Measurements from ENCODE around the gene CD3G. TPM values are rescaled to one million over a fixed set of nuclear protein-coding genes. Genes with fewer than 3 reads are reported as not detected.
A peak's percentile ranks its signal among the peaks of the same experiment; 100 is the strongest.

CD3G gene
- total and polyA plus RNA-seq, 12 donors, result 0.03 to 1.3 (median 0.61) TPM; not detected in 1

DNA sequence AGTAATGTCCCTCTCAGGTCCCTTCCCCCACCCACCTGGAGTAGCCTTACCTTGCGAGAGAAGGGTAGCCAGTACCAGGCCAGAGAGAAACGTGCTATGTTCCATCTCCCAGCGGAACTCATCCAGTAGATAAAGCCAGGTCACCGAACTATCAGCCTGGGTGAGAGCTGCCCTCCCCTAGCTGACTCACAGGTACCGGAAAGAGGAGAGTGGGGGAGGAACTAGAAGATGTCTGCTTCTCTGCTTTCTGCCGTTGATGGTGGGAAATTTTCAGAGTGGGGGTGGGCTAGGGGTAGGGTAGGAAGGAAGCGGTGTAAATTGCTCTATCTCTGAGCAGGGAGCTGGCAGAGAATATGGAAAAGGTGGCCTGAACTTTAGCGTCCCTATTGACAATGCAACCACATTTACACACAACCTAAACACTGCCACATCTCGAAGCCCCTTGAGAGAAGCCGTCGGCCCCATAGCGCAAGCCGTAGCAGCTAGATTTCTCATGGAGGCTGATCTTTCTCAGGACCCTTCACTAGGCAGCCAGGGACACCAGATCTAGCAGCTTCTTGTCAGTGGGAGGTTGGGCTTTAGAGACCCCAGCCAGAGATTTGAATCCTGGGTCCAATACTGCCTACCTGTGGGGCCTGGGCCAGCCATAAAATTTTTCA is 1.5 kb upstream of the CD3G start, which contains the start of gene CD3D:
Gene CD3D, minus strand, starts transcription at position 203 of the 659 bp plus-strand sequence. Its CDS starts 98 bp downstream, at position 105.
- TF ChIP-seq, protein P1, sequence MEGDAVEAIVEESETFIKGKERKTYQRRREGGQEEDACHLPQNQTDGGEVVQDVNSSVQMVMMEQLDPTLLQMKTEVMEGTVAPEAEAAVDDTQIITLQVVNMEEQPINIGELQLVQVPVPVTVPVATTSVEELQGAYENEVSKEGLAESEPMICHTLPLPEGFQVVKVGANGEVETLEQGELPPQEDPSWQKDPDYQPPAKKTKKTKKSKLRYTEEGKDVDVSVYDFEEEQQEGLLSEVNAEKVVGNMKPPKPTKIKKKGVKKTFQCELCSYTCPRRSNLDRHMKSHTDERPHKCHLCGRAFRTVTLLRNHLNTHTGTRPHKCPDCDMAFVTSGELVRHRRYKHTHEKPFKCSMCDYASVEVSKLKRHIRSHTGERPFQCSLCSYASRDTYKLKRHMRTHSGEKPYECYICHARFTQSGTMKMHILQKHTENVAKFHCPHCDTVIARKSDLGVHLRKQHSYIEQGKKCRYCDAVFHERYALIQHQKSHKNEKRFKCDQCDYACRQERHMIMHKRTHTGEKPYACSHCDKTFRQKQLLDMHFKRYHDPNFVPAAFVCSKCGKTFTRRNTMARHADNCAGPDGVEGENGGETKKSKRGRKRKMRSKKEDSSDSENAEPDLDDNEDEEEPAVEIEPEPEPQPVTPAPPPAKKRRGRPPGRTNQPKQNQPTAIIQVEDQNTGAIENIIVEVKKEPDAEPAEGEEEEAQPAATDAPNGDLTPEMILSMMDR (IDR thresholded peaks at IDR 0.05), result no peak
- TF ChIP-seq POLR2A (IDR thresholded peaks at IDR 0.05), result no peak
- no peak within 1 kb of the TSS for H3K4me3 ChIP-seq
- DNase-seq, result no peak
- no peaks in the 10 kb centered on the region for H3K36me3 ChIP-seq (replicated peaks in 1 of 2)
- 73 to 74% (median 74%) methylated on average over 13 of the region's 13 CpGs for WGBS, 4 donors
- peaks cover 5% of the 10 kb centered on the region for H3K27me3 ChIP-seq
- no peaks in the 10 kb centered on the region for H3K9me3 ChIP-seq (replicated peaks in 1 of 3)
- no peak within 1 kb of the TSS for H3K27ac ChIP-seq
- no peaks in the 10 kb centered on the region for H3K4me1 ChIP-seq (replicated peaks in 1 of 2)
- intact Hi-C loops (cut with DNase I), result no loop called here

DNA sequence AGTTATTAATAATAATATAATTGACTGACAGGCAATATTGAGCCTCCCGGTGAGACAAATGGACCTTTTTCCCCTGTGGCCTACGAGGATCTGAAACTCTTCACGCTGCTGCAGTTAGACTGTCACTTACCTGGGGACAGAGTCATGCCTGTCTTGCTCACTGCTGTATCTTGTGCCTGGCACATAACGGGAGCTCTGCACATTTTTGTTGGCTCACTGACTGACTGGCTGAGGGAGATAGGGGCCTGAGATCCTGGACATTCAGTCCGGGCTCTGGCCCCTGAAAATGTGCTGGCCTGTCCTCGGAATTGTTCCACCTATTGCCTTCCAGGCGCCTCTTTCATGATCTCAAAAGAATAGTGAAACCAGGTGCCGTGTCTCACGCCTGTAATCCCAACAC is 896 bp upstream of the CD3G start:
- H3K36me3 ChIP-seq (replicated peaks in 1 of 2), result no peaks in the 10 kb centered on the region
- intact Hi-C loops (cut with DNase I), result no loop called here

DNA sequence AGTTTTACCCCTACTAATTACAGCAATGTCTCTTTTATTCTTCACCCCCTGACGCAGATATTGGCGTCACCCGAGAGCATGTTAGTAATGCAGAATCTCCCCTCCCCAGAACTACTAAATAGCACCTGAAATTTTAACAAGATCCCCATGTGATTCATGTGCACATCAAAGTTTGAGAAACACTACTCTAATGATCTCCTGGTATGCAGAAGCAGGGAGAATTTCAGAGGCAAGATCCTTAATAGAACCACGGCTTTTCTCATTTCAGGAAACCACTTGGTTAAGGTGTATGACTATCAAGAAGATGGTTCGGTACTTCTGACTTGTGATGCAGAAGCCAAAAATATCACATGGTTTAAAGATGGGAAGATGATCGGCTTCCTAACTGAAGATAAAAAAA is 5.3 kb downstream of the CD3G start:
- Histone ChIP-seq H3K27ac (no peak overlapping the region), H3K27me3 (peaks cover 5% of the 10 kb centered on the region), H3K36me3 (replicated peaks in 1 of 2) (no peaks in the 10 kb centered on the region), H3K4me3 (no peak overlapping the region), H3K9me3 (replicated peaks in 1 of 3) (no peaks in the 10 kb centered on the region), H3K4me1 (replicated peaks in 1 of 2) (no peaks in the 10 kb centered on the region)
- TF ChIP-seq POLR2A (IDR thresholded peaks at IDR 0.05), result no peak
- TF ChIP-seq, protein P1 (IDR thresholded peaks at IDR 0.05), result no peak
- no peak for DNase-seq
- intact Hi-C loops (cut with DNase I), result no loop called here
- 58 to 74% (median 63%) methylated on average over 6 of the region's 6 CpGs for WGBS, 4 donors

More for the DNA sequence above, 896 bp upstream of the CD3G start:
- no peaks in the 10 kb centered on the region for H3K9me3 ChIP-seq (replicated peaks in 1 of 3)
- TF ChIP-seq, protein P1 (IDR thresholded peaks at IDR 0.05), result no peak
- TF ChIP-seq POLR2A (IDR thresholded peaks at IDR 0.05), result no peak
- DNase-seq, result no peak
- H3K27me3 ChIP-seq, result peaks cover 5% of the 10 kb centered on the region
- no peak overlapping the region for H3K4me3 ChIP-seq
- no peak overlapping the region for H3K27ac ChIP-seq
- H3K4me1 ChIP-seq (replicated peaks in 1 of 2), result no peaks in the 10 kb centered on the region
- WGBS, 4 donors, result 51 to 73% (median 69%) methylated on average over 9 of the region's 9 CpGs

DNA sequence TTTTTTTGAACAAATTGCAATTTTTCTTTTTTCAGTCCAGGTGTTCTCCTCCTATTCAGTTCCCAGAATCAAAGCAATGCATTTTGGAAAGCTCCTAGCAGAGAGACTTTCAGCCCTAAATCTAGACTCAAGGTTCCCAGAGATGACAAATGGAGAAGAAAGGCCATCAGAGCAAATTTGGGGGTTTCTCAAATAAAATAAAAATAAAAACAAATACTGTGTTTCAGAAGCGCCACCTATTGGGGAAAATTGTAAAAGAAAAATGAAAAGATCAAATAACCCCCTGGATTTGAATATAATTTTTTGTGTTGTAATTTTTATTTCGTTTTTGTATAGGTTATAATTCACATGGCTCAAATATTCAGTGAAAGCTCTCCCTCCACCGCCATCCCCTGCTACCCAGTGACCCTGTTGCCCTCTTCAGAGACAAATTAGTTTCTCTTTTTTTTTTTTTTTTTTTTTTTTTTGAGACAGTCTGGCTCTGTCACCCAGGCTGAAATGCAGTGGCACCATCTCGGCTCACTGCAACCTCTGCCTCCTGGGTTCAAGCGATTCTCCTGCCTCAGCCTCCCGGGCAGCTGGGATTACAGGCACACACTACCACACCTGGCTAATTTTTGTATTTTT is 9.1 kb downstream of the CD3G start:
- H3K27me3 ChIP-seq, result no peaks in the 10 kb centered on the region
- H3K27ac ChIP-seq, result no peak overlapping the region
- intact Hi-C loops (cut with DNase I), result loop anchor here (2.0 to 5.0 kb wide), 3 partner anchors 154 to 206 kb away; no protein-coding TSS in a partner anchor
- TF ChIP-seq POLR2A (IDR thresholded peaks at IDR 0.05), result no peak
- TF ChIP-seq, protein P1 (IDR thresholded peaks at IDR 0.05), result peak; percentile 31 to 65 (median 56)
- no peaks in the 10 kb centered on the region for H3K4me1 ChIP-seq (replicated peaks in 1 of 2)
- no peak for DNase-seq
- H3K36me3 ChIP-seq (replicated peaks in 1 of 2), result no peaks in the 10 kb centered on the region
- H3K9me3 ChIP-seq (replicated peaks in 1 of 3), result no peaks in the 10 kb centered on the region
- 6 to 25% (median 9%) methylated on average over 6 of the region's 6 CpGs for WGBS, 4 donors
- H3K4me3 ChIP-seq, result no peak overlapping the region

Data from adrenal gland (tissue), 12 donors.